Epithelial cell of esophagus (primary cell): Measurements from ENCODE around the gene GPC6.
A peak's percentile ranks its signal among the peaks of the same experiment; 100 is the strongest.

Experiments used
- DNase-seq: peaks from one replicate; pipeline ENCODE4 v3.0.0; 2010; ENCODE audit warnings: low read depth
- H3K4me3 ChIP-seq: 2 replicates; pipeline ENCODE4 v1.5.1; 2011; ENCODE audit warnings: mild to moderate bottlenecking, low read length, control low read depth
- TF ChIP-seq, protein P1 (sequence below): IDR thresholded peaks from 2 replicates; pipeline ENCODE4 v1.5.1; 2011; ENCODE audit warnings: low read depth, mild to moderate bottlenecking, low read length, control low read depth, inconsistent platforms; ENCODE audit not compliant: insufficient read depth; ENCODE audit errors: missing control alignments

Gene GPC6

DNA sequence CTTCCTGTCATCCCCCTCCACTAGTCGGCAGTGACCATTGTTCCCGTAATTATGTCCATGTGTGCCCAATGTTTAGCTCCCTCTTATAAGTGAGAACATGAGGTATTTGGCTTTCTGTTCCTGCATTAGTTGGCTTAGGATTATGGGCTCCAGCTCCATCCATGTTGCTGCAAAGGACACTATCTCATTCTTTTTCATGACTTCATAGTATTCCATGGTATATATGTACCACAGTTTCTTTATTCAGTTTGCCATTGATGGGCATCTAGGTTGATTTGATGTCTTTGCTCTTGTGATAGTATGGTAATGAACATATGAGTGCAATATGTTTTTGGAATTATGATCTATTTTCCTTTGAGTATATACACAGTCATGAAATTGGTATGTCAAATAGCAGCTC, 730.8 kb downstream of the GPC6 start:
- no peak for DNase-seq
- TF ChIP-seq, protein P1, sequence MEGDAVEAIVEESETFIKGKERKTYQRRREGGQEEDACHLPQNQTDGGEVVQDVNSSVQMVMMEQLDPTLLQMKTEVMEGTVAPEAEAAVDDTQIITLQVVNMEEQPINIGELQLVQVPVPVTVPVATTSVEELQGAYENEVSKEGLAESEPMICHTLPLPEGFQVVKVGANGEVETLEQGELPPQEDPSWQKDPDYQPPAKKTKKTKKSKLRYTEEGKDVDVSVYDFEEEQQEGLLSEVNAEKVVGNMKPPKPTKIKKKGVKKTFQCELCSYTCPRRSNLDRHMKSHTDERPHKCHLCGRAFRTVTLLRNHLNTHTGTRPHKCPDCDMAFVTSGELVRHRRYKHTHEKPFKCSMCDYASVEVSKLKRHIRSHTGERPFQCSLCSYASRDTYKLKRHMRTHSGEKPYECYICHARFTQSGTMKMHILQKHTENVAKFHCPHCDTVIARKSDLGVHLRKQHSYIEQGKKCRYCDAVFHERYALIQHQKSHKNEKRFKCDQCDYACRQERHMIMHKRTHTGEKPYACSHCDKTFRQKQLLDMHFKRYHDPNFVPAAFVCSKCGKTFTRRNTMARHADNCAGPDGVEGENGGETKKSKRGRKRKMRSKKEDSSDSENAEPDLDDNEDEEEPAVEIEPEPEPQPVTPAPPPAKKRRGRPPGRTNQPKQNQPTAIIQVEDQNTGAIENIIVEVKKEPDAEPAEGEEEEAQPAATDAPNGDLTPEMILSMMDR: no peak
- H3K4me3 ChIP-seq: no peak overlapping the region

DNA sequence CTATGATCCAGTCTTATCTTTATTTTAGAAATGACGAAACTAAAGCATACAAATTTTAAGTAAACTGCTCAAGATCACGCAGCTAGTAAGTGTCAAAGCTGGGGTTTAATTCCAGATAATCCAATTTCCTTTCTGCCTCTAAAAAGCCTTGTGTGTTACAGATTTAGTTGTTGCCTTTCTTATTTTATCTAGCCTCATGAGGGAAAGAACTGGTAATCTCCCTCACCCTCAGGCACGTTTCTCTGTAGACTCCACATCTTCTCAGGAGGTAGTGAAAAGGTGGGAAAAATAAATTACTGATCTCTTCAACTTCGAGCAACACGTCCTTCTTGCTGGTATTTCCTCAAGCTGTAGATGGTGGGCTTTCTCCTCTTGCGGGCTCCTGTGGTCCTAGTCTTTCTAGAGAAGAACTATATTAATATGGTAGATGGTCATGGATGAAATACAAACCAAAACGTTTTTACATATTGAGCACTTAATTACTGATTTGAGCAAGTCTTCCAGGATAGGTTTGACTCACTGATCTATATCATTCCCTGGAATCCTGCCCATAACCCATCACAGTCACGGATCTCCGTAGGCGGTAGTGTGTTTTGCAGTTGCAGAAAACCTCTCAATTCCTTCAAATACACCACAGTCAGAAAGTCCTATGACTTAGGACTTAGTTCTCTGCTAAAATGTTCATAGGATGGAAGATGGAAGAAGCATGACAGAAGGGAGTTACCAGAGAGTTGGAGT, 733.4 kb downstream of the GPC6 start:
- no peak overlapping the region for H3K4me3 ChIP-seq
- no peak for DNase-seq
- TF ChIP-seq, protein P1: no peak

DNA sequence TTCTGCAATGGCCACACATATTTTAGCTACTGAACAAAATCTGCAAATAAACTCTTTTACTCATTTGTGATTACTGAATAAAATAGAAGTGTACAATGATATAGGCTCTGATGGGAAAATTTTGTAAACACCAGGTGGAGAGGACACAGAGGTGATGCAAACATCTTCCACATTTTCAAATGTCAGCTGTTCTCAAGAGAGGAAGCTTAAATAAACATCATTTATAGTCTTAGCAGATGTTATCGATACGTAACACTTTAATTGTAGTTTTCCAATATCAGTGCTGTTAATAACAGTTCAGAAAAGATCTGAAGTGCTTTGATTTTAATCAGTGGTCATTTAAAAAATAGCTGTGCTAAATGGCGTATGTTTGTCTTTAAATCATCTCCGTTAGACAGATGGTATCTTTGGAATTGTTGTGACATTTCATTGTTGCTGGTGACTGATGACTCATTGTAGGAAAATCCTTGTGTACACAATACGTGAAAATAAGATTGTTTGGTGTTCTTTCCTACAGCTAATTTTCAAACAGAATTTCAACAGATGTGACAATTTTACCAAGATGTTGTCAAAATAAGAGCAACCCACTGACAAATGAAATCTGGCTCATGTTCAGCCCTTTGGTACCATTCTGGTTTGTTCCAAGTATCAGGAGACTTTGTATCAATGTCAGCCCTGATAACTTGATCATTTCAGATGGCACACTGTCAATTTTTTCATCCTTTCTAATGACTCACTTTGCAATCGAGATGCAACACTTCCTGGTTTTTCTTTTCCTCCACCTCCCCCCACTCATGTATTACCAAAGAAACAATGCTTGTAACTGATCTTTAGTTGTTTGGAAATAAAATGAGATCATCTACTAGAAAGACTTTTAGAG, 736.9 kb downstream of the GPC6 start:
- H3K4me3 ChIP-seq: no peak overlapping the region
- peak; percentile 25 for DNase-seq
- TF ChIP-seq, protein P1: no peak

DNA sequence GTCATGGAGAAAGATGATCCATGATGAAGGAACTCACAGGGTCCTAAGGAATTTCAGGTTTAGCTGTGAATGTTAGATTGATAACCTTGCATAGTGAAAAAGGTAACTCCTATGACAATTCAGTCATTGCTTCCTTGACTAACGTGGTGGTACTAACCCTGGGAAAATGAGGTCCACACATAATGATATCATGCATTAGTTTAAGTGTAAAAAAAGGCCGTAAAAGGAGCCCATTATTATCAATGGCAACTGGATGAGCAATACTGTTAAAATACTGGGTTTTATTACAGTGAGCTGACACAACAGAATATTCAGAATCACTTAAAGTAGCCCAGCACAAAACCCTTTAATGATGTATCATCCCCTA, 737.5 kb downstream of the GPC6 start:
- no peak overlapping the region for H3K4me3 ChIP-seq
- TF ChIP-seq, protein P1: no peak
- no peak for DNase-seq

DNA sequence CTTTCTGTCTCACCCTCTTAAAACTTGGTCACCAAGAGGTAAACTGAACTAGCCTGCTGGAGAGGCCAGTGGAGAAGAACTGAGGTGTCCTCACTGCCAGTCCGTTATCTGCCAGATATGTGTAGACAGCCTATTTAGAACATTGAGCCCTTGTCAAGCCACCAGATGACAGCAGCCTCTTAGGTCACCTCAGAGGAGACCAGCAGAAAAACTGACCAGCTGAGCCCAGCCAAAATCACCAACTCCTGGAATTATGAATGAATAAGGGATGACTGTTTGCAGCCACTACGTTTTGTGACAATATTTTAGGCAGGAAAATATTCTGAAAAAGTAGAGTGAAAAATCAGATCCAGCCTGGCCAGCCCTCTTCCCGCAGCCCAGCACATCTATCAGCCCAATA, 739.0 kb downstream of the GPC6 start:
- no peak overlapping the region for H3K4me3 ChIP-seq
- TF ChIP-seq, protein P1: no peak
- no peak for DNase-seq

DNA sequence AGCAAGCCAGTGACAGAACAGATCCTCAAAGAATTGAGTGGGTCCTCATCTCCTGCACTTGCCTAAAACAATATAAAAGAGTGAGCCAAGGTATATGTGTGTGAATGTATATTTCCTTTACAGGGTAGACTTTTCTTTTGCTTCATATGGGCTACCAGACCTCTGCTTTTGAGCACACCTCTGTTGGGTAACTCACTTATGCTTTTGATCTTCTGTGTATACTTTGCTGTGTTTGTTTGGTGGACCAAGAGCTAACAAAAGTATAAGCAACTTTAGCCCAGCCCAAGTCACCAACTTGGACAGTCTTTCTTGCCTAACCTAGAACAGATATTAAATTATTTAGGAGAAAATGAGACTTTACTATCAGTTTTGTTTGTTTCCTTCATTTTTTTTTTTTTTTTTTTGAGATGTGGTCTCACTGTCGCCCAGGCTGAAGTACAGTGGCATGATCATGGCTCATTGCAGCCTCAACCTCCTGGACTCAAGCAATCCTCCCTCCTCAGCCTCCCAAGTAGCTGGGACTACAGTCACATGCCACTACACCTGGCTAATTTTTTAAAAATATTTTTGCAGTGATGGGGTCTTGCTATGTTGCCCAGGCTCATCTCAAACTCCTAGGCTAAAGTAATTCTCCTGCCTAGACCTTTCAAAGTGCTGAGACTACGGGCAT, 739.8 kb downstream of the GPC6 start:
- no peak for DNase-seq
- TF ChIP-seq, protein P1: no peak
- H3K4me3 ChIP-seq: no peak overlapping the region
